Measurements from ENCODE around the gene SECTM1. TPM values are rescaled to one million over a fixed set of nuclear protein-coding genes. Genes with fewer than 3 reads are reported as not detected.

The SECTM1 gene
- total RNA-seq, 6 experiments from 2014 or later: 3.9 to 7.4 (median 5.8) TPM

DNA sequence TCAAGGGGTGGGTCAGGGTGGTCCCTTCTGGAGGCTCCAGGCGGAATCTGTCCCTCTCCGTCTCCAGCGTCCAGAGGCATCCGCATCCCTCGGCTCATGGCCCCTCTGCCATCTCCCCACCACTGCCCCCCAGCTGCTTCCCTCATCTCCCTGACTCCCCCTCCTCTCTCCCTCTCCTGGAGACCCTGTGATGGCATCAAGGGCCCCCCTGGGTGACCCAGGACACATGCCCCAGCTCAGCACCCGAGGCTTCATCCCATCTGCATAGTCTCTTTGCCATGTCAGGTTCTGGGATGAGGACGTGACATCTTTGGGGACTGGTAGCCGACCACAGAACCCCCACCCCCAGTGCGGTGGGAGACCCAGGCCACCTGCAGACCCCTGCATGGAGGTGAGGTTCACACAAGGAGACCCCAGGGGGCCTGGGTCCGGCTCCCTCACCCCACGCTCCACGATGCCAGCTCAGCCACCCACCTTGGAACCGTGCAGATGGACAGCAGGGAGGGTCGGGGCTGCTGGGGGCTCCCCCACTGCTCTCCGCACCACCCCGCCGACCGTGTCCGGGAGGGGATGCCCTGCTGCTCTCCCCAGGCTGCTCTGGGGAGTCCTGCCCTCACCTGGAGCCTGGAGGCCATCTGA, 3.8 kb downstream of the SECTM1 start:
- peak in 1 of 3 donors; percentile 21 for DNase-seq
- peaks cover 0 to 33% (median 13%) of the 10 kb centered on the region in 4 donors for H3K4me1 ChIP-seq

DNA sequence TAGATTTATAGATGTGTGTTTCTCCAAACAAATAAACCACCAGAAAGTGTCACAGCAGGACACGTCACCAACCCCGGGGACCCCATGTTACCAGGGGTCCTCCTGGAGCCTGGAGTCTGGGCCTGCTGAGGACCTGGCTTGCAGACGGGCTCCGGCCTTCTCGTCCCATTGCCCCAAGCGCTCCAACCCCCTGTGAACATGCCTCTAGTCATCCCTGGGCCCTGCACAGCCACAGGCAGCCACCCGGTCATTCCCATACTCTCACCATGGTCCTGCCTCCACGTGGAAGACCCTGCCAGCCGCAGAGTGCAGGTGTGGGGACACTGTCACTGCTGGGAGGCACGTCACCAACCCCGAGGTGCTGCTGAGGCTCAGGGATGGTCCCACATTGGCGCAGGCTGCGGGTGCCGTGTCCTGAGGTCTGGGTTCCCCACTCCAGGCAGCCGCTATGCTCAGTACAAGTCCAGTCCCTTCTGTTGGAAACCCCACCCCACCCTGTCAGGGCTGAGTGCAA, 4.5 kb downstream of the SECTM1 start:
- H3K9me3 ChIP-seq: no peaks in the 10 kb centered on the region
- H3K27me3 ChIP-seq: no peaks in the 10 kb centered on the region
- ATAC-seq (no peak), DNase-seq (peak in 2 of 3 donors; percentile 26 to 52)
- intact Hi-C loops (cut with DNase I): no loop called here
- H3K4me1 ChIP-seq: peaks cover 0 to 35% (median 11%) of the 10 kb centered on the region in 4 donors
- H3K4me3 ChIP-seq: no peak overlapping the region
- H3K36me3 ChIP-seq: no peaks in the 10 kb centered on the region
- TF ChIP-seq, protein P1, sequence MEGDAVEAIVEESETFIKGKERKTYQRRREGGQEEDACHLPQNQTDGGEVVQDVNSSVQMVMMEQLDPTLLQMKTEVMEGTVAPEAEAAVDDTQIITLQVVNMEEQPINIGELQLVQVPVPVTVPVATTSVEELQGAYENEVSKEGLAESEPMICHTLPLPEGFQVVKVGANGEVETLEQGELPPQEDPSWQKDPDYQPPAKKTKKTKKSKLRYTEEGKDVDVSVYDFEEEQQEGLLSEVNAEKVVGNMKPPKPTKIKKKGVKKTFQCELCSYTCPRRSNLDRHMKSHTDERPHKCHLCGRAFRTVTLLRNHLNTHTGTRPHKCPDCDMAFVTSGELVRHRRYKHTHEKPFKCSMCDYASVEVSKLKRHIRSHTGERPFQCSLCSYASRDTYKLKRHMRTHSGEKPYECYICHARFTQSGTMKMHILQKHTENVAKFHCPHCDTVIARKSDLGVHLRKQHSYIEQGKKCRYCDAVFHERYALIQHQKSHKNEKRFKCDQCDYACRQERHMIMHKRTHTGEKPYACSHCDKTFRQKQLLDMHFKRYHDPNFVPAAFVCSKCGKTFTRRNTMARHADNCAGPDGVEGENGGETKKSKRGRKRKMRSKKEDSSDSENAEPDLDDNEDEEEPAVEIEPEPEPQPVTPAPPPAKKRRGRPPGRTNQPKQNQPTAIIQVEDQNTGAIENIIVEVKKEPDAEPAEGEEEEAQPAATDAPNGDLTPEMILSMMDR (IDR thresholded peaks at IDR 0.05): no peak
- TF ChIP-seq POLR2A (IDR thresholded peaks at IDR 0.05): no peak
- WGBS (ENCODE audit: insufficient coverage, low coverage, low lambda C conversion rate, missing lambda C conversion rate): 20% methylated on average over 1 of the region's 15 CpGs
- H3K27ac ChIP-seq: peak overlapping the region; percentile 16 to 93 (median 74)

More for the DNA sequence above, 3.8 kb downstream of the SECTM1 start:
- Histone ChIP-seq H3K4me3 (no peak overlapping the region), H3K27me3 (no peaks in the 10 kb centered on the region), H3K27ac (no peak overlapping the region), H3K9me3 (no peaks in the 10 kb centered on the region), H3K36me3 (no peaks in the 10 kb centered on the region)
- TF ChIP-seq POLR2A (IDR thresholded peaks at IDR 0.05): no peak
- TF ChIP-seq, protein P1 (IDR thresholded peaks at IDR 0.05): no peak
- intact Hi-C loops (cut with DNase I): no loop called here
- WGBS (ENCODE audit: insufficient coverage, low coverage, low lambda C conversion rate, missing lambda C conversion rate): 90% methylated on average over 3 of the region's 19 CpGs
- no peak for ATAC-seq

DNA sequence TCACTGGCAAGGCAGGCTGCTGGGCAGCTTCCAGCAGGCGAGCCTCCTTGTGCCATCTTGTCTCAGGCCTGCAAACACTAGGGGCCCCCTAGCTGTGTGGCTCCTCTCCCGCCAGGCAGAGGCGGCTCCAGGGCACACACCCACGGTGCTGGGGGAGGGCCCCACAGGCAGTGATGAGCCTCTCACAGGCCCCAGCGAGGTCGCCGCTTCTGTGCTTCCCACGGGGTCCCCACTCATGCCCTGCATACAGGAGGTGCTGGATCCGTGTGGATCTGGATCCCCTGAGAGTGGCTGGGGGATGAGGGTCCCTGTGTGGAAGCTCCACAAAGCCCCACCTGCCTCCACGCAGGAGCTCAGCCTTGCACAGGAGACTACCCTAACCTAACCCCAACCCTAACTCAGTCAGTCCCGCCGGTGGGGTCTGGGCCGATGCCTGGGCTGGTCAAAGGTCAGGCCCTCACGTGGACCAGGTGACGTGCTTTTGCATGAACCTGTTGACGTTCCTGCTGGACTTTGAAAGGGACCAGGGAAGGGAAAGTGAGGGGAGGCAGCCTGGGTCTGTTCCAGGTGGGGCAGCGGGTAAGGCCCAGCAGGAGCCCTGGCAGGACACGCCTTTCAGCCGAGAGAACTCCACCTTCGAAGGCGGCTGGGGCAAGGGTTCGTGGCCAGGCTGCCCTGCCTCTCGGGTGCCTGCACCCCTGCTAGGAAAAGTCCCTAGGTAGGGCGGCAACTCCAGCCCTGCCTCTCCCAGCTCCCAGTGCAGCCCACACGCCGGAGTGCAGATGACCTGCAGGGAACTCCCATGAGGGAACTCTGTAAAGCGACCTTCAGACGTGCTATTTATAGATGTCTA, 5.2 kb downstream of the SECTM1 start:
- intact Hi-C loops (cut with DNase I): no loop called here

DNA sequence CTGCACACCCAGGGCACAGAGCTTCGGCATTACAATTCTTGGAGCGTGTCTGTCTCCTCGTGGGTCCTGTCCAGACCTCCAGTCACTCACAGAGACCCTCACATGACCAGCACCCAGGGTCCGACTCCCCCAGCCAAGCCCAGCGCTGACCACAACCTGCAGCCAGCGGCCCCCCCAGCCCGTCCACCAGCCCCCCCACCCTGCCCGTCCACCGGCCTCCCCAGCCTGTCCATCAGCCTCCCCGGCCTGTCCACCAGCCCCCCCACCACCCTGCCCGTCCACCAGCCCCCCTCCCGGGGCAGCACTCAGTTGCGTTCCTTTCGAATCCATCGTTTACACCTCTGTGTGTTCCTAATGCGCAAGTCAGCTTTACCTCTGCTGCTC, 5.8 kb downstream of the SECTM1 start:
- TF ChIP-seq, protein P1 (IDR thresholded peaks at IDR 0.05): no peak
- TF ChIP-seq POLR2A (IDR thresholded peaks at IDR 0.05): no peak
- no peak for ATAC-seq
- no peaks in the 10 kb centered on the region for H3K9me3 ChIP-seq
- WGBS (ENCODE audit: insufficient coverage, low coverage, low lambda C conversion rate, missing lambda C conversion rate): 51% methylated on average over 8 of the region's 16 CpGs
- DNase-seq: no peak
- intact Hi-C loops (cut with DNase I): no loop called here
- no peaks in the 10 kb centered on the region for H3K27me3 ChIP-seq
- peaks cover 0 to 35% (median 11%) of the 10 kb centered on the region in 4 donors for H3K4me1 ChIP-seq
- no peaks in the 10 kb centered on the region for H3K36me3 ChIP-seq
- peak overlapping the region in 1 of 3 donors; percentile 28 for H3K4me3 ChIP-seq
- H3K27ac ChIP-seq: peak overlapping the region in 2 of 3 donors; percentile 74 to 93

More for the DNA sequence above, 5.2 kb downstream of the SECTM1 start:
- DNase-seq: peak; percentile 88 to 98 (median 95)
- H3K36me3 ChIP-seq: no peaks in the 10 kb centered on the region
- no peaks in the 10 kb centered on the region for H3K27me3 ChIP-seq
- WGBS (ENCODE audit: insufficient coverage, low coverage, low lambda C conversion rate, missing lambda C conversion rate): 38% methylated on average over 3 of the region's 28 CpGs
- ATAC-seq: peak; percentile 74 to 81 (median 80)
- peak overlapping the region; percentile 54 to 93 (median 74) for H3K27ac ChIP-seq
- peaks cover 0 to 35% (median 11%) of the 10 kb centered on the region in 4 donors for H3K4me1 ChIP-seq
- TF ChIP-seq POLR2A (IDR thresholded peaks at IDR 0.05): peak; percentile 39
- TF ChIP-seq, protein P1 (IDR thresholded peaks at IDR 0.05): no peak
- no peaks in the 10 kb centered on the region for H3K9me3 ChIP-seq
- peak overlapping the region in 1 of 3 donors; percentile 28 for H3K4me3 ChIP-seq

Measured in right lobe of liver (tissue), 6 donors.